Activated CD8-positive, alpha-beta memory T cell treated with anti-CD3 and anti-CD28 coated beads for 4 hours (primary cell): ENCODE results near the gene C1QC.

ENCODE experiments used
- DNase-seq, 2 donors: peaks; one replicate each; pipeline ENCODE4 v3.0.0-alpha.2; 2020; ENCODE audit warnings: low read depth in 2 of 2

Gene C1QC

DNA sequence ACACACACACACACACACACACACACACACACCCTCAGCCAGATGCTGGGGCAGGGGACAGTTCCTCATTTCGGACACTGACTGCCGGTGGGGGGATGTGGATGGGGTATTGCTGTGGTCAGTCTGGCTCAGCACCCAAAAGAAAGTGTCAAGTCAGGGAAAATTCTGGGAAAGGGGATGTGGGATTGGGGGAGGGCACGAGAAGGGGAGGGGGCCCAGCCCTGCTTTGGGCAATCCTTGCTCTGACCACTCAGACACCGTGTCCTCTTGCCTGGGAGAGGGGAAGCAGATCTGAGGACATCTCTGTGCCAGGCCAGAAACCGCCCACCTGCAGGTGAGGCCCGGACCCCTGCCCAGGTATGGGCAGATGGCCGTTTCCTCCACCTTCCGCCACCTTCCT lies at the start of gene C1QC:
TSS of gene C1QC (plus strand) at position 253 of the 400 bp plus-strand sequence. CDS start 391 bp downstream, outside the sequence.
- no peak for DNase-seq

DNA sequence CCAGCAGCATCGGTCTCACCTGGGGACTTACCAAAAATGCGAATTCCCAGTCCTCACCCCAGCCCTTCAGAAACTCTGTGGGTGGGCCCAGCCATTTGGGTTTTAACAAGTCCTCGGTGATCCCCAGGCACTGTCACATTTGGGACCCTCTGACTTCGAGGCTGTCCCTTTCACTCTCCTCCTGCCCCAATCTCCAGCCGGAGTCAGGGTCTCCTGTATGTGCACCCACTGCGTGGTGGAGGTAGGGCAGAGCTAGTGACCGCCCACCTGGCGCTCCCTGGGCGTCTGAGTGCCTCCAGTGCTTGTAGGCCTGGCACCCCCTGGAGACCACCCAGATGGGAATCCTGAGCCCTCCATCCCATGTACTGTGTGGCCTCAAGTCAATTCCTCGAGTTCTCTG lies 49.0 kb upstream of the C1QC start:
- no peak for DNase-seq

DNA sequence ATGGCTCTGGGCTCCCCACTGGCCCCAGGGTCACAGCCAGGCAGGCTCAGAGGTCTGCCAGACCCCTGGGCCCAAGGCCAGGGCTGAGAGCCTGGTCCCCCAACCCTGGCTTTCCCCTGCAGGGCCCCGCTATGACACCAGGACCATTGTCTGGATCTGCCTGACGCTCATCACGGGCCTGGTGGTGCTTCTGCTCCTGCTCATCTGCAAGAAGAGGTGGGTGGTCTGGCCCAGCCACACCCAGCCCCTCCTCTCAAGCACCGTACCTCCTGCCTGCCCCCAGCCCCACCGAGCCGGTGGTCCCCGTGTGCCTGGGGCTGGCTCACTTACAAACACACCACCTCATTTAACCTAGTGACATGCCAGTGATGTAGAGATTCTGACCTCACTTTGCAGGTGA lies 48.3 kb upstream of the C1QC start:
- DNase-seq: no peak

DNA sequence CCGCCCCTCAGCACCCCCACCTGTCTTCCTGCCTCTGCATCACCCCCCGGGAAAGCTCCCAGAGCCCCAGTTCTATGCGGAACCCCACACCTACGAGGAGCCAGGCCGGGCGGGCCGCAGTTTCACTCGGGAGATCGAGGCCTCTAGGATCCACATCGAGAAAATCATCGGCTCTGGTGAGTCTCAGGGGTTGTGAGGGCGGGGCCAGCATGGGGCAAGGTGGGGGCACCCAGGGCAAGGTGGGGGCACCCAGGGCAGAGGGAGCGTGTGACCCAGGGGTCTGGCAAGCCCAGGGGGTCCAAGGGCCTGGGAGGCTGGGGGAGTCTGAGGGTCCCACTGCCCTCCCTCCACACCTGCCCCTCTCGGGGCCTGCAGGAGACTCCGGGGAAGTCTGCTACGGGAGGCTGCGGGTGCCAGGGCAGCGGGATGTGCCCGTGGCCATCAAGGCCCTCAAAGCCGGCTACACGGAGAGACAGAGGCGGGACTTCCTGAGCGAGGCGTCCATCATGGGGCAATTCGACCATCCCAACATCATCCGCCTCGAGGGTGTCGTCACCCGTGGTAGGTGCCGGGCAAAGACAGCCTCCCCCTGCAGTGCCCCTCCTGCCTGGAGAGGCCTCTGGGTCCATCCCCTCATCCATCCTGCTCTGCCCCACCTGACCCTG lies 46.0 kb upstream of the C1QC start:
- DNase-seq: no peak

DNA sequence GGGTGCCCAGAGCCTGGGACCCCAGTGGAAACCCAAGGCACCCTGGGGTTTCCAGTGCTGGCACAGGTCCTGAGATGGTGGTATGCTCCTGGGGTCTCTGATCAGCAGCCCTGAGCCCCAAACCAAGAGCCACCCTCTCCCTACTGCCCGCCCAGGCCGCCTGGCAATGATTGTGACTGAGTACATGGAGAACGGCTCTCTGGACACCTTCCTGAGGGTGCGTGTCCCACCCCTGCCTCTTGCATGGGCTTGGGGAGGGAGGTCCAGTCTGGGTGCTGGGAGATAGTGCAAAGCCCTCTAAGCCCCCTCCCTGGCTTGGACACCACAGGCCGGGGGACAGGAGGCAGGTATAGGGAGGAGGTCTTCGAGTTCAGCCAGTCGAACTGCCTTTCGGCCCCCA lies 45.4 kb upstream of the C1QC start:
- DNase-seq: no peak

DNA sequence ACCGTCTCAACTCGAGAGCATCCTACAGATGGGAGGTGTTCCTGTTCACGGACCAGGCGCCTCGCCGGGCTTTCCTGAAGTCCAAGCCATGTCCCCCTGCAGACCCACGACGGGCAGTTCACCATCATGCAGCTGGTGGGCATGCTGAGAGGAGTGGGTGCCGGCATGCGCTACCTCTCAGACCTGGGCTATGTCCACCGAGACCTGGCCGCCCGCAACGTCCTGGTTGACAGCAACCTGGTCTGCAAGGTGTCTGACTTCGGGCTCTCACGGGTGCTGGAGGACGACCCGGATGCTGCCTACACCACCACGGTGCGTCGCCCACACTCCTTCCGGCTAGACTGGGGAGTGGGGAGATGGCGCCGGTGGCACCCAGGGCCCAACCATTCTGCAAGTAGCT lies 44.7 kb upstream of the C1QC start:
- DNase-seq: no peak

DNA sequence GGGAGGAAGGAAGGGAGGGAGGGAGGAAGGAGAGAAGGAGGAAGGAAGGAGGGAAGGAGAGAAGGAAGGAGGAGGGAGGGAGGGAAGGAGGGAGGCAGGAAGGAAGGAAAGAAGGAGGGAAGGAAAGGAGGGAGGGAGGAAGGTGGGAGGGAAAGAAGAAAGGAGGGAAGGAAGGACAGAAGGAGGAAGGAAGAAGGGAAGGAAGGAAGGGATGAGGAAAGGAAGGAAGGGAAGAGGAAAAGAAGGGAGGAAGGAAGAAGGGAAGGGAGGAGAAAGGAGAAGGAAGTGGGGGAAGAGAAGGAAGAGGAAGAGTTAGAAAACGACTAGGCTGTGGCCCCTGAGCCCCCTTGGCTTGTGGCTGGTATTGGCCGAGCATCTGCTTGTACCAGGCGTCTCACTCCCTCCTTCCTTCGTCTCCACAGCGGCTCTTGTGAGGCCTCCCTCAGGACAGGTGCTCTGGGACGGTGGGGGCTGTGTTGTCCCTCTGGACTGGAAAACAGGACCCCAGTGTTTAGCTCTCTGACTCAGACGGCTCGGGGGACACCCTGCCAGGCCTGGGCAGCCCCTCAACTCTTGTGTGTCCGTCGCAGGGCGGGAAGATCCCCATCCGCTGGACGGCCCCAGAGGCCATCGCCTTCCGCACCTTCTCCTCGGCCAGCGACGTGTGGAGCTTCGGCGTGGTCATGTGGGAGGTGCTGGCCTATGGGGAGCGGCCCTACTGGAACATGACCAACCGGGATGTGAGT lies 43.2 kb upstream of the C1QC start:
- DNase-seq: no peak

DNA sequence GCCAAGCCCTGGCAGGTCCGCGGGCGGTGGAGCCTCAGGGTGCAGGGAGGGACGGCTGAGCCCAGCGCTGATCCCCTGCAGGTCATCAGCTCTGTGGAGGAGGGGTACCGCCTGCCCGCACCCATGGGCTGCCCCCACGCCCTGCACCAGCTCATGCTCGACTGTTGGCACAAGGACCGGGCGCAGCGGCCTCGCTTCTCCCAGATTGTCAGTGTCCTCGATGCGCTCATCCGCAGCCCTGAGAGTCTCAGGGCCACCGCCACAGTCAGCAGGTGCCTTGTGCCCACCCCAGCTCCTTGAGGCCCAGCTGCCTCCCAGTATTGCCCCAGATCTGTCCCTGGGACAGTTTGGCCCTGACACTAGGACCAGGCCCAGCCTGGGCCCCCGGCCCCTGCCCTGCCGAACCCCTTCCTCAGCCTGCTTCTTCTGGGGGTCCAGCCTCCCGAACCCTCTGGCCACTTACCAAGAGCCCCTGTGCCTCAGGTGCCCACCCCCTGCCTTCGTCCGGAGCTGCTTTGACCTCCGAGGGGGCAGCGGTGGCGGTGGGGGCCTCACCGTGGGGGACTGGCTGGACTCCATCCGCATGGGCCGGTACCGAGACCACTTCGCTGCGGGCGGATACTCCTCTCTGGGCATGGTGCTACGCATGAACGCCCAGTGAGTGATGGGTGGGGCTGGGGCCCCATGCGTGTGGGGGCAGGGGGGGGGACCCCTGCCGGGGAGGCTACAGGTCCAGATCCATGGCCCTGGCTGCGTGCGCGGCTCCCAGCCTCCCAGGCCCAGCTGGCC lies 42.4 kb upstream of the C1QC start:
- DNase-seq: no peak

DNA sequence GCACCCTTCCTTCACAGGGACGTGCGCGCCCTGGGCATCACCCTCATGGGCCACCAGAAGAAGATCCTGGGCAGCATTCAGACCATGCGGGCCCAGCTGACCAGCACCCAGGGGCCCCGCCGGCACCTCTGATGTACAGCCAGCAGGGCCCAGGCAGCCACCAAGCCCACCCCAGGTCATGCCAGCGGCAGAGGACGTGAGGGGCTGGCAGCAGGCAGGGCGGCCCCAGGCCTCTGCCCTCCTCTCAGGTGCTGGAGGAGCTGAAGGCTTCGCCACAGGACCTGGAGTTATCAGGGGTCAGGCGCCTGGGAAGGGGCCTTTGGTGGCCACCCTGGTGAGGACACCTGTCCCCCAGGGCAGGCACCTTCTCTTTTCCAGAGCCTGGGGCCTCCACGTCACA lies 41.8 kb upstream of the C1QC start:
- no peak for DNase-seq

DNA sequence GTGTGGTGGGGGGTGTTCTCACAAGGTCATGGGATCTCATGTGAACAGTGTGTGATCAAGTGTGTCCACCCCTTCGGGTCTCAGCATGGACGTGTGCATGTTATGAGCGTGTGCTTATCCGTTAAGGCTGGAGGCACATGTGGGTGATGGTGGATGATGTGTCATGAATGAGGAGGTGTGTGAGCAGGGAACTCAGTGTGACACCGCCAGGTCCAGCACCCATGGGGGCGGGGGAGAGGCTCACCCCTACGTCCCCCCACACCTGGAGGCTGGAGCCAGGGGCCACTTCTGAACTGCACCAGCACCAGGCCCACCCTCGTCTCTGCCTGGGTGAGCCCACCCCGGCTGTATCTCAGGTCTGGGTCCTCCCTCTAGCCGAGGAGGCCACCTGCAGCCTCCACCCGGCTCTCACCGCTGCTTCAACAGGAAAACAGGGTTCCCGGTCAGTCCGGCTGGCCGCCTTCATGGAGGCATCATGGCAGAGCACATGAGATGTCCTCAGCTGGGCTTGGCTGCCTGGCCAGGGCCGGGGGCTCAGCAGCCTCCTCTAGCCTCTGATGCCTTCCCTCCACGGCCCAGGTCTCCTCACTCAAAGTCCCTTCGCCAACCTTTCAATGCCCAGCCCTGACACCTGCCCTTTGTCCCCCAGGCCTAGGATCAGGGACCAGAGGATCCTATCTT lies 41.2 kb upstream of the C1QC start:
- DNase-seq: no peak

DNA sequence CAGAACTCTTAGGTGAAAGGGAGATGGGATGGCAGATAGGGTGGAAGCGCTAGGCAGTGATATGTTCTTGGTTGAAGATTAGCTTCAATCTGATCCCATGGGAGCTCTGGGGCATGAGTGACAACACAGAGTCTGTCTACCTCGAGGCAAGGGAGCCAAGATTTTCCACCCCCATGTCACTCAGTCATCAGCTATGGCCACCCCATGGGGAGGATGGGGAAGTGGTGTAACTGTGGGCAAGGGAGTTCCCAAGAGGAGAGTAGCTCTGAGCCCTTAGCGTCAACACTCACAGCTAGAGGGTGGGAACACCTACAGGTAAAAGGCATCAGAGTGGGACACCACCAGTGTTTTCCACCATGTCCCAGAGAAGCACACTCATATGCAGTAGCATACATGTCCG lies 37.3 kb upstream of the C1QC start:
- DNase-seq: no peak

DNA sequence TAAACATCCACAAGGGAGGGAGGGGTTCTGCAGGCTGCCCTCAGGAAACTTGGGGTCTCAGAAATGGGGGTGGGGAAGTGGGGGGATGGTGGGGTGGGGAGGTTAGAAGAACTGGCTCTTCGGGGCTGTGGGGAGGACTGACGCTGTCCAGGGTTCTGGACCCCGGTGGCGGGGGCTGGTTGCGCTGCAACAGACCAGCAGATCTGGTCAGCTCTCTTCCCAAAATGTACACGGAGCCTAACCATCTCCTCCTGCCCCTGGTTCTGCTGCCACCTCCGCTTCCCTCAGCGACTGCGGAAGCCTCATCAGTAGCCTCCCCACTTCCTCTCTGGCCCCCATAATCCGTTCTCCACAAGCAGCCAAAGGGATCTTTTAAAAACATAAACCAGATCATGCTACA lies 36.3 kb upstream of the C1QC start:
- DNase-seq: no peak

DNA sequence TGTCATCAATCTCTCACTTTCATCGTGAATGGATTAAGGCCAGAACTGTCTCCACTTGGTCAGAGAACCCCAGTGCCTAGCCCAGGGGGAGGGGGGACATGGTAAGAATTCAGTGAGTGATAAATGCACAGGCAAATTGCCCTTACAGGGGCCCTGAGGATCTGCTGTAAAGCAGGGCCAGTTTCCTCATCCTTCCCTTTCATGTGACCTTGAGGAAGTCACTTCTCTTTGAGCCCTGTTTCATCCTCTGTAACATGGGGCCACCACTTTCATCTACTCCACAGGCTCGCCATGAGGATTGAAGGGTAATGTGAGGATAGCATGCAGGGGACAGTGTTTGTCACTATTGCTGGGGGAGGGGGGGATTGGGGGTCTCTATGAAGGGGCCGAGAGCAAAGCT lies 35.1 kb upstream of the C1QC start:
- no peak for DNase-seq

DNA sequence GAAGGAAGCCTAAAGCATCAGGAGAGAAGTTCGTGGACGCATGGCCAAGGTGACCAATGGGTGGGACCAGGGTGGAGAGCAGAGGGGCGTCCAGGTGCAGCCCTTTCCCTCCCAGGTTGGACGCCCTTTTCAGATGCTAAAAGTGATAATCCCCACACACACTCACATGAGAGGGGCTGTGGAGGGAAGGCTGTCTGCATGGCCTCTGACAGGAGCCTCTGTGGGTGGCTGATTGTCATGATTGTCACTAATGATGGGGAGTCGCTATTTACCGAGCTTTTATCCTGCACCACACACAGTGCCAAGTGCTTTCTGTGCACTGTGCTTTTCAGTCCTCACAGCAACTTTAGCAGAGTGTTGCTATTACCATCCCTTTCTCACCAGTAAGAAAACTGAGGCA lies 34.1 kb upstream of the C1QC start:
- DNase-seq: no peak

DNA sequence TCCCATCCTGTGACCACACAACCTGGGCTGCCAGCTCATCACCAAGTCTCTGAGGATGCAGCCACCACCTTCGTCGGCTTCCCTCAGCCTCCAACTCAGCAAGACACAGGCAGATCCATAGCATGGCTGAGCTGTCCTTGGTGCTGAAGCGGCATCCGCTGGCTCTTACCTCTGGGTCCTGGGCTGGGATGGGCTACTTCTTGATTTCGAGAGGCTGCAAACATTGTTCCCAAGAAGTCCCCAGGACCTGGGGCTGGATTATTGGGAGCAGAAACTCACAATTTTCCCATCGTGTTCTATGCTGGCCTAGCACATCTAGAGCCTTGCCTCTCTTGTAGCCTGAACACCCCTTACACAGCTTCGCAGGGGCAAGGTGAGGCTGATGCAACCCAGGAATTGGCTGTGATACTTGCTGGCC lies 31.9 kb upstream of the C1QC start:
- no peak for DNase-seq

DNA sequence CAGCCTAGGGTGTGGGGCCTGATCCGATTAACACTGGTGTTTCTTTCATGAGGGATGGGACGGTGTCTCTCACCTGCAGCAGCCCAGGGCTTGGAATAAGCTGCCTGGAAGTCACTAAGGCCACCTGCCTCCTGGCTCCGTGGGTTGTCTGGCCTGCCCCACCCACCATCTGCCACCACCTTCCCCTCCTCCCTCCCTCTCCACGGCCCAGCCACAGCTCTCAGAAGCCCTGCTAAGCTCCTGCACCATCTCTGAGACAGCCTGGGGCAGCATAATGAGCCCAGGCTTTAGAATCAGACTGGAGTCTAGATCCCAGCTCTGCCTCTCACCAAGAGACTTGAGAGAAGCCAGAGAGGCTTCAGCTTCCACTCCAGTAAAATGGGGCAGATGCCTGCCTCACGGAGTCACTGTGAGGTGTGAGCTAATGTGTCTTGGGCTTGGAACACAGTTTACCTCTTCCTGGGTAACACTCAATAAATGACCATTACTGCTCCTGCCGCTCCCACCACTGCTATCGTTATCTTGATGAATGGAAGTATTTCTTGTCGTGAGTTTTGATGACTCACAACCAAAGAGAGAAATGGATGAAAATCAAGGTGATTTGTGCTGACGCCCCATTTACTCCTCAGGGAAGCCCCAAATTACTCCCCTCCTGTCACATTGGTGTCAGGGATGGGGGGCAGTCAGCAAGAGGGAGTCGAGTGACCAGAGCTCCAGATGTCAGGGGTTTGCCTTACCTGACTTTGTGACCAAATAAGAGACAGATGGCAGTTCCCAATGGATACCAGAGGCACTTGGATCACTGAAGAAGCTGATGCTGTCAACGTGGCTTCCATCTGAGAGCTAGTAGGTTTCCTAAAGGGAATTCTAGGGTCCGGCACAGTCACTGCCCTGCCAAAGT lies 30.5 kb upstream of the C1QC start:
- DNase-seq: no peak

DNA sequence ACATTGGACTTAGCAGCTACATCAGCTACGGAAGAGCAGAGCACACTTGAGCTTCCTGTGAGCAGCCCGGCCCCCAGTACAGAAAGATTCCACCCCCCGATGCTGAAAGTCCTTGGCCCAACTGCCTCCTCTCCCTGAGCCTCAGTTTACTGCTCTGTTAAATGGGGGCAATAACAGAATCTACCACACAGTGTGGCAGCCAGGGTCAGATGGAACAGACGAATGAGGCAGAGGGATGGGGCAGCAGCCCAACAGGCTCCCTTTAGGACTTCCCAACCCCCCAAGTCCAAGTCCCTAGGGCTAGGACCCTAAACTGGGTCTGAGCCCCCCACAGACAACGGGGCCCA lies 29.9 kb upstream of the C1QC start:
- DNase-seq: no peak

DNA sequence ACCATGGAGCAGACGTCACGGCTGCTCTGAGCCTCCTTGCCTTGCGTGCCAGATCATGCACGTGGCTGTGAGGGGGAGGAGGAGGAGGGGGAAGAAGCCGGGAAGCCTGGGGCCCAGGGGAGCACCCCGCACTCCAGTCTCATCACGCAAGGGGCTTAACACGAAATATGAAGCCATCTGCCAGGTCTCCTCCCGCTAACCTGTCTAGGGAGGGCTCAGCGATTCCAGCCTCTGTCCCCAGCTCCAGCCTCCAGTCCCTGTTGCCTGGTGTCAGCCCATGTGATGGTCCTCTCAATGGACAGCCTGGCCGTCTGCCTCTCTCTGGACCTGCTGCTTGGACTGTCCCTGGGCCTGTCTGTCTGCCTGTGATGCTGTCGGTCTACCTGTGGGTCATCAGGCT lies 29.5 kb upstream of the C1QC start:
- no peak for DNase-seq

DNA sequence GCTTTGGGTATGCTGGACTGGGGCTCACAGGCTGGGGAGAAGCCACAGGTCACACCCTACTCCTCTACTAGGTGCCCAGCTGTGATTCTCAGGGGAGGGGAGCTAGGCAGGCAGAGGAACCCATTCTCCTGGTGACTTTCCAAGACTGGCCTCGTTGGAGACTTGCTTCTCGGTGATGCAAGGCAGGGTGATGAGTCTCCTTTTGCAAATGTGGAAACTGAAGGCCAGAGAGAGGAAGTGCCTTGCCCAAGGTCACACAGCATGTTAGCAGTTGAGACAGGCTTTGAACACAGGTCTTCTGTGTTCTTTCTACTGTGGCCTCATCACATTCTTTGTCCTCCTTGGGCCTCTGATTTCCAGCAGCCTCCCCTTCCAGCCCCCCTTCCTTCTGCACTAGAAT lies 27.5 kb upstream of the C1QC start:
- DNase-seq: no peak

DNA sequence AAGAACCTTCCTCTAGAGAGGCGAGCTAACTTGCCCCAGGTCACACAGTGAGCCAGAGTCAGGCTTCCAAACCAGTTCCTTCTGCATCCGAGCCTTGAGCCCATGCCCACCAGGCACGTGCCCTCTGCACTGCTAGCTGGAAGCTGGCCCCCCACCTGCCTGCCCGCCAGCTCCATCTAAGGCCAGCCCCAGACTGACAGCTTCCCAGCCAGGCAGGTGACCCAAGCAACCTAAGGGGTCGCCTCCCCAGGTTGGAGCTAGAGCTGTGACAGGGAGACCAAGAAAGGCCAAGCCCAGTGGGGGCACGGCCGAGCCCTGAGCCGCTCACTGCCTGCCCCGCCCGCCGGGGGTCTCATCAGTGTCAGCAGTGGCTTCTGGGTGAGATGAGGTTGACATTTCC lies 26.9 kb upstream of the C1QC start:
- DNase-seq: no peak

DNA sequence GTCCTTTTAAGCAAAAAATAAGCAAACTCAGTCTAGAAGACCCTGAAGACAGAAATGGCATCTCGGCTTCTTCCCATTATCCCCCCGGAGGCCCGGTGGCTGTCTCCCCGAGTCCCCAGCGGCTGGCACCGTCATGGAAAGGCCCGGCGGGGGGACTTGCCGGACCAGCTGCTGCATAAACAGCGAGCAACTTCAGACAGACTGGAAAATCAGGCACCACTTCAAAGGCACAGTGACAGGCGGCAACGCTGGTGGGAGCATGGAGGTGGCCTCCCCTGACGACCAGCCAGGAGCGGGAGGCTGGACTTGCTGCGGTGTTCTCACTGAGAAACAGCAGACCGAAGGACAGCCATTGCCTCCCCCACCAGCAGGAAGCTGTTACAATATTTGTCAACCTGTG lies 25.4 kb upstream of the C1QC start:
- no peak for DNase-seq
